OCI-LY1 (cell line): ENCODE data around the gene ABCC3.

Experiments
- H2AFZ ChIP-seq: fragments of 200-600 bp; sonication (generic), shearing (Covaris generic); 2 replicates; pipeline ENCODE4 v1.6.0; 2014; ENCODE audit warnings: antibody characterized with exemption, mild to moderate bottlenecking, low read length
- H3F3A ChIP-seq: fragments of 200-600 bp; sonication (generic), shearing (Covaris generic); 2 replicates; pipeline ENCODE4 v1.6.0; 2014; ENCODE audit warnings: mild to moderate bottlenecking, antibody characterized with exemption, low read length, moderate library complexity; ENCODE audit not compliant: insufficient read depth
- H3K27ac ChIP-seq: fragments of 200-600 bp; sonication (generic); 2 replicates; pipeline ENCODE4 v1.5.1; 2014; ENCODE audit warnings: low read length, mixed run types, mild to moderate bottlenecking, low read depth; ENCODE audit not compliant: poor library complexity, severe bottlenecking
- H3K27me3 ChIP-seq: fragments of 200-600 bp; sonication (generic); 2 replicates; pipeline ENCODE4 v1.6.0; 2014; ENCODE audit warnings: antibody characterized with exemption, mild to moderate bottlenecking, low read length, moderate library complexity; ENCODE audit not compliant: insufficient read depth
- H3K36me3 ChIP-seq: fragments of 200-600 bp; sonication (generic); 2 replicates; pipeline ENCODE4 v1.6.1; 2014; ENCODE audit warnings: mild to moderate bottlenecking, antibody characterized with exemption, low read length, moderate library complexity, mixed read lengths; ENCODE audit not compliant: insufficient read depth
- H3K4me1 ChIP-seq: fragments of 200-600 bp; sonication (generic); 2 replicates; pipeline ENCODE4 v1.5.1; 2014; ENCODE audit warnings: mild to moderate bottlenecking, low read length, moderate library complexity; ENCODE audit not compliant: insufficient read depth, severe bottlenecking
- H3K4me2 ChIP-seq: fragments of 200-600 bp; sonication (generic), shearing (Covaris generic); 2 replicates; pipeline ENCODE4 v1.6.1; 2014; ENCODE audit warnings: low read length
- H3K4me3 ChIP-seq: fragments of 200-600 bp; sonication (generic); 2 replicates; pipeline ENCODE4 v1.5.1; 2014; ENCODE audit warnings: low read length, low read depth, mild to moderate bottlenecking, mixed read lengths; ENCODE audit not compliant: poor library complexity, severe bottlenecking
- H3K79me2 ChIP-seq: fragments of 200-600 bp; shearing (Covaris generic); 2 replicates; pipeline ENCODE4 v1.6.1; 2016; ENCODE audit warnings: mixed run types, low read length, mixed read lengths; ENCODE audit not compliant: insufficient read depth
- H3K9ac ChIP-seq: fragments of 200-600 bp; sonication (generic), shearing (Covaris generic); 2 replicates; pipeline ENCODE4 v1.6.1; 2014; ENCODE audit warnings: mild to moderate bottlenecking, low read length, mixed read lengths
- H3K9me2 ChIP-seq: fragments of 200-600 bp; sonication (generic), shearing (Covaris generic); 2 replicates; pipeline ENCODE4 v1.6.1; 2014; ENCODE audit warnings: low read depth, mild to moderate bottlenecking, low read length, mixed read lengths
- H3K9me3 ChIP-seq: fragments of 200-600 bp; shearing (Covaris generic); 2 replicates; pipeline ENCODE4 v1.6.1; 2014; ENCODE audit warnings: low read length, mixed read lengths
- H4K20me1 ChIP-seq: fragments of 200-600 bp; sonication (generic), shearing (Covaris generic); 2 replicates; pipeline ENCODE4 v1.6.0; 2016; ENCODE audit warnings: mild to moderate bottlenecking, low read length; ENCODE audit not compliant: insufficient read depth
- EZH2 ChIP-seq: fragments of 200-600 bp; sonication (generic), shearing (Covaris generic); IDR thresholded peaks from 2 replicates; pipeline ENCODE4 v1.8.0; 2017; ENCODE audit warnings: borderline replicate concordance, mixed run types, mild to moderate bottlenecking, antibody characterized with exemption, low read length, moderate library complexity, mixed read lengths
- TF ChIP-seq, protein P1 (sequence below): fragments of 200-600 bp; sonication (generic), shearing (Covaris generic); IDR thresholded peaks from 2 replicates; pipeline ENCODE4 v1.5.1; 2017; ENCODE audit warnings: mild to moderate bottlenecking, antibody characterized with exemption, low read length, moderate library complexity, mixed read lengths

The ABCC3 gene

DNA sequence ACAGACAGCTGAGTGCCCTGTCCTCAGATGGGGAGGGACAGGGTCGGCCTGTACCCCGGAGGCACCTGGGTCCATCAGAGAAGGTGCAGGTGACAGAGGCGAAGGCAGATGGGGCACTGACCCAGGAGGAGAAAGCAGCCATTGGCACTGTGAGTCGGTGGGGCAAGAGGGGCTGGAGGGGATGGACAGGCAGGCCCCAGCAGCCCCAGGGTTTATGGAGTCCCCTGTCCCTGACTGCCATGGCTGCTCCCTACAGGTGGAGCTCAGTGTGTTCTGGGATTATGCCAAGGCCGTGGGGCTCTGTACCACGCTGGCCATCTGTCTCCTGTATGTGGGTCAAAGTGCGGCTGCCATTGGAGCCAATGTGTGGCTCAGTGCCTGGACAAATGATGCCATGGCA, 40.9 kb downstream of the ABCC3 start:
- Histone ChIP-seq H4K20me1 (no peaks in the 10 kb centered on the region), H3K27me3 (no peaks in the 10 kb centered on the region), H3K4me3 (no peak overlapping the region), H3K9me3 (no peaks in the 10 kb centered on the region), H3K9me2 (no peaks in the 10 kb centered on the region), H3F3A (no peaks in the 10 kb centered on the region), H3K36me3 (no peaks in the 10 kb centered on the region), H3K79me2 (no peaks in the 10 kb centered on the region), H3K9ac (no peak overlapping the region), H3K27ac (no peak overlapping the region), H2AFZ (no peak overlapping the region), H3K4me1 (no peaks in the 10 kb centered on the region), H3K4me2 (no peak overlapping the region)
- TF ChIP-seq, protein P1, sequence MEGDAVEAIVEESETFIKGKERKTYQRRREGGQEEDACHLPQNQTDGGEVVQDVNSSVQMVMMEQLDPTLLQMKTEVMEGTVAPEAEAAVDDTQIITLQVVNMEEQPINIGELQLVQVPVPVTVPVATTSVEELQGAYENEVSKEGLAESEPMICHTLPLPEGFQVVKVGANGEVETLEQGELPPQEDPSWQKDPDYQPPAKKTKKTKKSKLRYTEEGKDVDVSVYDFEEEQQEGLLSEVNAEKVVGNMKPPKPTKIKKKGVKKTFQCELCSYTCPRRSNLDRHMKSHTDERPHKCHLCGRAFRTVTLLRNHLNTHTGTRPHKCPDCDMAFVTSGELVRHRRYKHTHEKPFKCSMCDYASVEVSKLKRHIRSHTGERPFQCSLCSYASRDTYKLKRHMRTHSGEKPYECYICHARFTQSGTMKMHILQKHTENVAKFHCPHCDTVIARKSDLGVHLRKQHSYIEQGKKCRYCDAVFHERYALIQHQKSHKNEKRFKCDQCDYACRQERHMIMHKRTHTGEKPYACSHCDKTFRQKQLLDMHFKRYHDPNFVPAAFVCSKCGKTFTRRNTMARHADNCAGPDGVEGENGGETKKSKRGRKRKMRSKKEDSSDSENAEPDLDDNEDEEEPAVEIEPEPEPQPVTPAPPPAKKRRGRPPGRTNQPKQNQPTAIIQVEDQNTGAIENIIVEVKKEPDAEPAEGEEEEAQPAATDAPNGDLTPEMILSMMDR = no peak
- no peak for TF ChIP-seq EZH2

DNA sequence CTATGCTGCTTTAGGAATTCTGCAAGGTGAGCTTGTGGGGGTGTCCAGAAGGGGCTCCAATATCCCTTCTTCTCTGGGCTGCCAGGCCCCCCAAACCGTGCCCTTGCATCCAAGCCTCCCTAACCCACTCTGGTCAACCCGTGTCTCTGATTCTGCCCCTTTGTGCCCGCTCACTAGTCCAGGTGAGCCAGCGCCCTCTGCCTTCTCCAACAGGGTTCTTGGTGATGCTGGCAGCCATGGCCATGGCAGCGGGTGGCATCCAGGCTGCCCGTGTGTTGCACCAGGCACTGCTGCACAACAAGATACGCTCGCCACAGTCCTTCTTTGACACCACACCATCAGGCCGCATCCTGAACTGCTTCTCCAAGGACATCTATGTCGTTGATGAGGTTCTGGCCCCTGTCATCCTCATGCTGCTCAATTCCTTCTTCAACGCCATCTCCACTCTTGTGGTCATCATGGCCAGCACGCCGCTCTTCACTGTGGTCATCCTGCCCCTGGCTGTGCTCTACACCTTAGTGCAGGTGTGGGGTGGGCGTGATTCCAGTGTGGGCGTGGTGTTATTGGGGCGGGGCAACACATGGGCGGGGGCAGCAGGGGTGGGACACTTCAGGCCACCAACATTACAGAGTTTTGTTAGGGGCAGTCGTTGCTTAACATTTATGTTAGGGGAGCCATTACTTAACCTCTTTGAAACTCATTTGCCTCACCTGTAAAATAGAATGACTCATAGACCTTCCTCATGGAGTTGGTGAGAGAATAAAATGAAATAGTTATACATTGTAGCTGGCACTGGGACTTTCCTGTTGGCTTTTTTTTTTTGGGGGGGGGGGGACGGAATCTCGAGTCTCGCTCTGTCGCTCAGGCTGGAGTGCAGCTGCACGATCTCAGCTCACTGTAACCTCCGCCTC, 41.6 kb downstream of the ABCC3 start:
- no peak overlapping the region for H3K4me2 ChIP-seq
- H3F3A ChIP-seq = no peaks in the 10 kb centered on the region
- no peak for TF ChIP-seq EZH2
- TF ChIP-seq, protein P1 = no peak

DNA sequence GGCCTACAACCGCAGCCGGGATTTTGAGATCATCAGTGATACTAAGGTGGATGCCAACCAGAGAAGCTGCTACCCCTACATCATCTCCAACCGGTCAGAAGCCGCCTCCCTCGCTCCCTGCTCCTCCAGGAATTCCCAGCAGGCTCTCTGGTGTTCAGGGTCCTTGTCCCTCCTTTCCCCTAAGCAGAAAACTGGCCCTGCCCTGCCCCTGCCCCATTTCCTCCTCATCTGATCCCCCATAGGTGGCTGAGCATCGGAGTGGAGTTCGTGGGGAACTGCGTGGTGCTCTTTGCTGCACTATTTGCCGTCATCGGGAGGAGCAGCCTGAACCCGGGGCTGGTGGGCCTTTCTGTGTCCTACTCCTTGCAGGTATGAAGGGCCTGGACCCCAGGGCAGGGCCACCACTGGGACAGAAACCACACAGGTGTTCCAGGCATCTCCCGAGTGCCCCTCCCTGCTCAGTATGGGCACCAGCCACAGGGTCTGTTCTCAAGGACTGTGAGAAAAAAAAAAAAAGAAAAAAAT, 43.2 kb downstream of the ABCC3 start:
- Histone ChIP-seq H3K4me1 (no peaks in the 10 kb centered on the region), H3K79me2 (no peaks in the 10 kb centered on the region)

More for the DNA sequence above, 41.6 kb downstream of the ABCC3 start:
- Histone ChIP-seq H3K27me3 (no peaks in the 10 kb centered on the region), H2AFZ (no peak overlapping the region), H3K4me1 (no peaks in the 10 kb centered on the region), H4K20me1 (no peaks in the 10 kb centered on the region), H3K9ac (no peak overlapping the region), H3K79me2 (no peaks in the 10 kb centered on the region), H3K9me2 (no peaks in the 10 kb centered on the region), H3K4me3 (no peak overlapping the region), H3K27ac (no peak overlapping the region), H3K9me3 (no peaks in the 10 kb centered on the region), H3K36me3 (no peaks in the 10 kb centered on the region)

More for the DNA sequence above, 43.2 kb downstream of the ABCC3 start:
- Histone ChIP-seq H3K27ac (no peak overlapping the region), H3K27me3 (no peaks in the 10 kb centered on the region), H2AFZ (no peak overlapping the region), H3K9me3 (no peaks in the 10 kb centered on the region), H3K9me2 (no peaks in the 10 kb centered on the region), H3K36me3 (no peaks in the 10 kb centered on the region), H3F3A (no peaks in the 10 kb centered on the region), H3K4me2 (no peak overlapping the region), H3K9ac (no peak overlapping the region), H3K4me3 (no peak overlapping the region), H4K20me1 (no peaks in the 10 kb centered on the region)
- TF ChIP-seq, protein P1 = no peak
- TF ChIP-seq EZH2 = no peak
